ENCODE data around the gene CIAPIN1.
"Not testable (repeated sequence)": the region's sequence is repeated elsewhere in the genome, so short reads cannot be mapped to it uniquely, and the experiment has no call there.

CIAPIN1 gene

GRCh38 chr16:57403965-57404817, 43.0 kb downstream of the CIAPIN1 start, which contains the start of gene CCL17:
Gene CCL17 (plus strand): TSS chr16:57404767. CDS start chr16:57413933, 9,166 bp downstream.
- no peak for FAIRE-seq

GRCh38 chr16:57401943-57402640, 45.1 kb downstream of the CIAPIN1 start:
- FAIRE-seq: no peak

DNA sequence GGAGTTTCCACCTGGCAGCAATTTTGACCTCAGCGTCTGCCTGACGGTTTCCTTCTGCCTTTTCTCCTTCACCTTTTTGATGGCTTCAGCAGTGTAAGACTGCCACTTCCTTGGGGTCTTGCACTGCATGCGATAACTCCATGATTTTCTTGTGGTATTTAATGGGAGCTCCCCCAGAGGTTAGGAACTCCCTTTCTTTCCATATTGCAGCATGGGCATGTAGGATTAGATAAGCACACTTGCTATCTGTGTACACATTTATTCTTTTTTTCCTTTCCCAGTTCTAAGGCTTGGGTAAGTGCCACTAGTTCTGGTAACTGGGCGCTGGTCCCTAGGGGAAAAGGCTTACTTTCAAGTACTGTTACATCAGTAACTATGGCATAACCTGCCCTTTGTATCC, 49.7 kb downstream of the CIAPIN1 start:
- FAIRE-seq: not testable (repeated sequence)

DNA sequence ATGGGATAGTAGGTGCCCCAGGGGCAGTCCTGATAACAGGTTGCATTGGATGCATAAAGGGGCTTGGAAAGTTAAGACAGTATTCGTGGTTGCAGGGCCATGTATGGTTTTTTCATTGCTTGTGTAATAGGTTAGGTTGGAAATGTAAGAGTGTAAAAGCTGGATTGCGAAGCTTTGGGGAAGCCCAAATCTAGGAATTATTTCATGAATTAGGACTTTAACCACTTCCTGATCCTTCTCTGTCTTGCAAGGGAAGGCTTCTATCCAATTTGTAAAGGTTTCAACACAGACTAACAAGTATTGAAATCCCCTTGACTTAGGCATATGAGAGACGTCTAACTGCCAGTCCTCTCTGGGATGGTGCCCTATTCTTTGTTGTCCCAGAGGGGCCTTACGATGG, 50.4 kb downstream of the CIAPIN1 start:
- no peak for FAIRE-seq

GRCh38 chr16:57395026-57395425, 52.2 kb downstream of the CIAPIN1 start:
- FAIRE-seq: no peak

- no peak for FAIRE-seq
These were observed 52.7 kb downstream of the CIAPIN1 start for GRCh38 chr16:57394444-57394843.

- FAIRE-seq: no peak
These were observed 54.5 kb downstream of the CIAPIN1 start for GRCh38 chr16:57392694-57393093.

- FAIRE-seq: no peak
These were observed 55.5 kb downstream of the CIAPIN1 start for GRCh38 chr16:57391708-57392107.

GRCh38 chr16:57391300-57391699, 55.9 kb downstream of the CIAPIN1 start:
- no peak for FAIRE-seq

- FAIRE-seq: no peak
These were observed 56.4 kb downstream of the CIAPIN1 start for GRCh38 chr16:57390636-57391295.

- FAIRE-seq: no peak
These were observed 58.1 kb downstream of the CIAPIN1 start for GRCh38 chr16:57389087-57389468.

DNA sequence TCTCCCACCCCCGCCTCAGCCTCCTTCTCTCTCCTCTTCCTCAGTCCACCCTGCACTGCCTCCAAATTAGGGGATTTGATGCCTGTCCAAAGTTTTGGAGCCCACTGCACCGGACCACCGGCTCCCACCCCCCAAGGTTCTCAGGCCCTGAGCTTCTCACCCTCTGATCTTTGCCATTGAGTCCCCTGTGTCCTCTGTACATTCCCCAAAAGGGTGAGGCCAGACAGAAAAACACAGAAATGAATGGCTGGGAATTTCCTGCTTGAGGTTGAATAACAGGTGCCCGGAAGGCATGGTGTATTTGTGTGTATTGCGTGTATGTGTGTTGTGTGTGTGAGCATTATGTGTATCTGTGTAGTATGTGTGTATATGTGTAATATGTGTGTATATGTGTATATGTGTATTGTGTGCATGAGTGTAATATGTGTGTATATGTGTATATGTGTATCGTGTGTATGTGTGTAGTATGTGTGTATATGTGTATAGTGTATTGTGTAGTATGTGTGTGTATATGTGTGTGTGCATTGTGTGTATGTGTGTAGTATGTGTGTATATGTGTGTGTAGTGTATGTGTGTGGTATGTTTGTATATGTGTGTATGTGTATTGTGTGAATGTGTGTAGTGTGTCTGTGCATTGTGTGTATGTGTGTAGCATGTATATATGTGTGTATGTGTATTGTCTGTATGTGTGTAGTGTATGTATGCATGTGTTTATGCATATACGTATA, 58.7 kb downstream of the CIAPIN1 start:
- no peak for FAIRE-seq

DNA sequence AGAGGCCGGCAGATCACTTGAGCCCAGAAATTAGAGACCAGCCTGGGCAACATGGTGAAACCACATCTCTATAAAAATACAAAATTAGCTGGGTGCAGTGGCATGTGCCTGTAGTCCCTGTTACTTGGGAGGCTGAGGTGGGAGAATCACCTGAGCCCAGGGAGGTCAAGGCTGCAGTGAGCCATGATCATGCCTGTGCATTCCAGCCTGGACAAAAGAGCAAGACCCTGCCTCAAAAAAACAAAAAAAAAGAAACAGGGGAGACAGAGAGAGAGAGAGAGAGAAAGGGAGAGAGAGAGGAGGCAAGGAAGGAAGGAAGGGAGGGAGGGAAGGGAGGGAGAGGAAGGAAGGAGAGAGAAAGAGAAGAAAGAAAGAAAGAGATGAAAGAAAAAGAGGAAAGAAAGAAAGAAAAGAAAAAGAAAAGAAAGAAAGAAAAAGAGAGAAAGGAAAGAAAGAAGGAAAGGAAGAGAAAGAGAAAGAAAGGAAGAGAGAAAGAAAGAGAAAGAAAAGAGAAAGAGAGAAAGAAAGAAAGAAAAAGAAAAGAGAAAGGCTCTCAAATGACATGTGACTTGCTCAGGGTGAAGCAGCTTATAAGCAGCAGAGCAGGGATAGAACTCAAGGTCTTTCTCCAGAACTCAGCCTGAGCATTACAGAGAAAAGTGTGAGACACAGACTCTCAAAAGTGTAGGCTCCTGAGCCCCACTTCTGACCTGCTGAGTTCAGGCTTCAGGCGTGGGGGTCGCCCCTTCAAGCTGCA, 59.4 kb downstream of the CIAPIN1 start:
- FAIRE-seq: no peak

GRCh38 chr16:57386381-57386951, 60.7 kb downstream of the CIAPIN1 start:
- FAIRE-seq: no peak

DNA sequence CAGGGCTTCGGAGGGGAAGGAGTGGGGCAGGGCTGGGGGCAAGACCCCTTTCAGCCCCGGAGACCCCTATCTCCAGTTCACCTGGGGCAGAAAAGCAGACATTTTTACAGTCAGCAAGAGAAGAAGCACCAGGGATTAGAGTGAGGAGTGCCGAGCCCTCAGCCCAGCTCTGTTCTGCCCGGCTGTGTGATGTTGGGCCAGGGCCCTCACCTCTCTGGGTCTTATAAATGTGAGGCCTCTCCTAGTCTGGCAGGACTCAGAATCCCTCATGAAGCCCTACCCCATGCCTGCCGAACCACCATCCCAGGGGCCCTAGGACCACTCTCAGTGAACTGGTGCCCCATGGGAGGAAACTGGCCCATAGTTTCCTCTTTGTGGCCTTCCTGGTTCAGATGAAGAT, 62.1 kb downstream of the CIAPIN1 start:
- no peak for FAIRE-seq

- no peak for FAIRE-seq
These were observed 62.7 kb downstream of the CIAPIN1 start for GRCh38 chr16:57384248-57385070.

- no peak for FAIRE-seq
These were observed 63.6 kb downstream of the CIAPIN1 start for GRCh38 chr16:57383276-57384247.

GRCh38 chr16:57382535-57383275, 64.5 kb downstream of the CIAPIN1 start:
- FAIRE-seq: no peak

Data from endometrium (tissue), 2 donors.